ENCODE results near the gene CCDC157. TPM values are rescaled to one million over a fixed set of nuclear protein-coding genes. Genes with fewer than 3 reads are reported as not detected.

Gene CCDC157
- 1.2 and 2.6 TPM in 2 replicates for total RNA-seq (ENCODE audit: low replicate concordance)

DNA sequence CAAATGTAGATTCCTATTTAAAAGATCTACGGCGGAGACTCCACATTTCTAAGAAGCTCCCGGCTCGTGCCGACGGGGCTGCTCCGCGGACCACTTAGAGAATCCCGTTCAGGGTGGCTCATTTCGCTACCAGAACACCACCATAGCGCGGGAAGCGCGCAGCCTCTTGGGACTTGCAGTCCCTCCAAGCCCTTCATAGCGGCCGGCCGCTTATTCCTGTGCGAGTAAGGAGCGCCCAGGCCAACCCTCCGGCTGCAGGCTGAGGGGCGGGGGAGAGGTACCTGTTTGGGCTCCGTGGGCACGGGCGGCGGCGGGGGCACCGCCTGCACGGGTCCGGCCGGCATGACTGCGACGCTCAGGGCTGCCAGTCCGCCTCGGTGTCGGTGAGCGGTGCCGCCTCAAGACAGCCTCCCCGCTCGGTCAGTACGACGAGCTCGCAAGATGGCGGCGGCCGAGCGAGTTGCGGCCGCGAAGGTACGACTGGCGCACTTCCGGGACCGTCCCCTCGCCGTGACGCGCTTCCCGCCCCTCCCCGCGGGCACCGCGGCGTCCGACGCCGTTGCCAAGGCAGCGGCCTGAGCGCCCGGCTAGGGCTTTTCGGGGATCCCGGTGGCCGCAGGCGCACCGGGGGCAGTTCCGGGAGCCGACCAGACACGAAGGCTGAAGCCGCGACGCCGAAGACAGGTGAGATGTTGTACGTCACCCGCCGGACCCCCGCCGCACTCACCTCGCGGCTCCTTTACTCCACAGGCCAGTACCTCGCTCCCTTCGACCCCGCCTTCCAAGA, at the start of gene CCDC157, which contains the start of gene SF3A1:
Gene CCDC157, plus strand, starts transcription at position 559 of the 787 bp plus-strand sequence. CDS start 8,994 bp downstream, outside the sequence.
Gene SF3A1, minus strand, starts transcription at position 446 of the 787 bp plus-strand sequence. Its CDS starts 102 bp downstream, at position 344.
- TF ChIP-seq, protein P1, sequence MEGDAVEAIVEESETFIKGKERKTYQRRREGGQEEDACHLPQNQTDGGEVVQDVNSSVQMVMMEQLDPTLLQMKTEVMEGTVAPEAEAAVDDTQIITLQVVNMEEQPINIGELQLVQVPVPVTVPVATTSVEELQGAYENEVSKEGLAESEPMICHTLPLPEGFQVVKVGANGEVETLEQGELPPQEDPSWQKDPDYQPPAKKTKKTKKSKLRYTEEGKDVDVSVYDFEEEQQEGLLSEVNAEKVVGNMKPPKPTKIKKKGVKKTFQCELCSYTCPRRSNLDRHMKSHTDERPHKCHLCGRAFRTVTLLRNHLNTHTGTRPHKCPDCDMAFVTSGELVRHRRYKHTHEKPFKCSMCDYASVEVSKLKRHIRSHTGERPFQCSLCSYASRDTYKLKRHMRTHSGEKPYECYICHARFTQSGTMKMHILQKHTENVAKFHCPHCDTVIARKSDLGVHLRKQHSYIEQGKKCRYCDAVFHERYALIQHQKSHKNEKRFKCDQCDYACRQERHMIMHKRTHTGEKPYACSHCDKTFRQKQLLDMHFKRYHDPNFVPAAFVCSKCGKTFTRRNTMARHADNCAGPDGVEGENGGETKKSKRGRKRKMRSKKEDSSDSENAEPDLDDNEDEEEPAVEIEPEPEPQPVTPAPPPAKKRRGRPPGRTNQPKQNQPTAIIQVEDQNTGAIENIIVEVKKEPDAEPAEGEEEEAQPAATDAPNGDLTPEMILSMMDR (IDR thresholded peaks at IDR 0.05; ENCODE audit: insufficient read depth, low read length): no peak
- H3K4me3 ChIP-seq (ENCODE audit: low read depth, low read length): peak within 1 kb of the TSS; percentile 90
- DNase-seq (ENCODE audit: low read depth): peak; percentile 85

GRCh38 chr22:30307041-30307574, 49.7 kb upstream of the CCDC157 start:
- no peak overlapping the region for H3K4me3 ChIP-seq (ENCODE audit: low read depth, low read length)
- DNase-seq (ENCODE audit: low read depth): no peak
- TF ChIP-seq, protein P1 (IDR thresholded peaks at IDR 0.05; ENCODE audit: insufficient read depth, low read length): no peak

GRCh38 chr22:30308093-30308492, 48.7 kb upstream of the CCDC157 start:
- TF ChIP-seq, protein P1 (IDR thresholded peaks at IDR 0.05; ENCODE audit: insufficient read depth, low read length): no peak

DNA sequence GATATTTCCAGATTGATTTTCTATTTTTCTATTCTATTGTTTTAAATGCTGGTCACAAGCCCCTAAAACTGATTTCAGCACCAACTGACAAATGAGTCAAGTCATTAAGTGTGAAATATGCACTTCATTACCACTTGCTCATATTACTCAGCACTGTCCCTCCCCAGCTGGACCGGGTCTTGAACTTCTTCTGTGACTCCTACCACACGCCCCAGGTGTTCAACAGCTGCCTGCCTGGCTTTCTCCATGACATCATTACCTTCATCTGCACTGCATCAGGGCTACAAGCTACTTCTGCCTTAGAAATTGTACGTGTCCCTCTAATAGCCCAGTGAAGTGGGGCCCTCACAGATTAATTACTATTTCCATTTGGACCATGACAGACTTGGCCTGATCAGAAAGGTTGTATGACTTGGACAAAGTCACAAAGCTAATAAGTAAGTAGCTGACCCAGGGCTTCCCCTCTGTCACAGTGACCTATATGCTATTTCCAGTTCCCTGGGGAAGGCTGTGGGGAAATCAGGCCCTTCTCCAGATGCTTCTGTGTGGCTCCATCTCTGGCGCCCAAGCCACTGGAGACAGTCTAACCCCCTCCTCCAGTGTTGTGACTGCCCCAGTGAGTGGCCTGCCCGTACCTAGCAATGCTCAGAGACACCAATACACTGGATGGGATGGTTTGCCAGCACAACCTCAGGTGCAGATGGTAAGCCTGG, 48.1 kb upstream of the CCDC157 start:
- TF ChIP-seq, protein P1 (IDR thresholded peaks at IDR 0.05; ENCODE audit: insufficient read depth, low read length): no peak
- DNase-seq (ENCODE audit: low read depth): no peak
- no peak overlapping the region for H3K4me3 ChIP-seq (ENCODE audit: low read depth, low read length)

More at GRCh38 chr22:30308093-30308492, 48.7 kb upstream of the CCDC157 start:
- H3K4me3 ChIP-seq (ENCODE audit: low read depth, low read length): no peak overlapping the region
- DNase-seq (ENCODE audit: low read depth): no peak

DNA sequence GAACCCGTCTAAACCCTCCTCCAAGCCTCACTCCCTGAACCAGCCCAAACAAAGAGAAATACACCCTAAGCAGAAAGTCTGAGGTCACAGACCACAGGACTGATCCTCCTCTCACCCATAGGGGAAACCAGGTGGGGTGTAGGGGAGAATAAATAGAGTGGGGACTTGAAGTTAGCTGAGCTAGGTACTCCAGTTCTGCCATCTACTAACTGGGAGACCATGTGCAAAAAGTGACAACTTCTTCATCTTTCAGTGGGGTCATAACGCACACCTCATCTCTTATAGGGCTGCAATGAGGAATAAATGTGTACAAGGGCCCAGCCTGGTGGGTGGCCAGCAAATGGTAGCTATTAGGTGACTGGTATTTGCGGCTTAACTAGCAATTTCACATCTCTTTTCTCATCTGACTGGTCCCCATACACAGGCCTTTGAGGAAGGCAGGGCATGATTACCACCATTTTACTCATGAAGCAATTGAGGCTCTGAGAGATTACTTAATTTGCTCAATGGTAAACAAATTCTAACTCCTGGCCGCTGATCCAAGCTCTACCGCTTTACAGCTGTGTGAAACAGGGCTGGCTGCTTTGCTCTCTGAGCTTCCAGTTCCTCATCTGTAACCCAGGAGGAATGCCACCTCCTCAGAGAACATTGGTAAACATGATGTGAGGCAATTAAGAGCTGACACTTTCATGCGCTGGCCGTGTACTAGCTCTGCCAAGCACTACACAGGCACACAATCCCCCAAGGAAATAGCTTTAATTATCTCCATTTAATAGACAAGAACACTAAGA, 46.7 kb upstream of the CCDC157 start:
- TF ChIP-seq, protein P1 (IDR thresholded peaks at IDR 0.05; ENCODE audit: insufficient read depth, low read length): no peak
- H3K4me3 ChIP-seq (ENCODE audit: low read depth, low read length): no peak overlapping the region
- peak; percentile 70 for DNase-seq (ENCODE audit: low read depth)
